Mesothelial cell of epicardium (in vitro differentiated cells): Measurements from ENCODE around the gene KIAA2012. TPM values are rescaled to one million over a fixed set of nuclear protein-coding genes. Genes with fewer than 3 reads are reported as not detected.
A peak's percentile ranks its signal among the peaks of the same experiment; 100 is the strongest.
"Not testable (repeated sequence)": the region's sequence is repeated elsewhere in the genome, so short reads cannot be mapped to it uniquely, and the experiment has no call there.

Experiments used
- DNase-seq, 2 experiments: peaks; one replicate each; pipeline ENCODE4 v3.0.0; 2021; ENCODE audit warnings: low spot score in 2 of 2; ENCODE audit not compliant: unreplicated experiment in 2 of 2
- H3K27ac Mint-ChIP-seq: 2 replicates; pipeline ENCODE4 v1.8.0; 2021; ENCODE audit warnings: mixed read lengths
- H3K27me3 Mint-ChIP-seq: 2 replicates; pipeline ENCODE4 v1.8.0; 2021; ENCODE audit warnings: low read depth, mixed read lengths
- H3K36me3 Mint-ChIP-seq: 2 replicates; pipeline ENCODE4 v1.8.0; 2021; ENCODE audit warnings: mixed read lengths
- H3K4me1 Mint-ChIP-seq: 2 replicates; pipeline ENCODE4 v1.8.0; 2021; ENCODE audit warnings: mixed read lengths
- H3K4me3 Mint-ChIP-seq: 2 replicates; pipeline ENCODE4 v1.8.0; 2021; ENCODE audit warnings: mild to moderate bottlenecking, moderate library complexity, mixed read lengths
- H3K9me3 Mint-ChIP-seq: 2 replicates; pipeline ENCODE4 v1.8.0; 2021; ENCODE audit warnings: mixed read lengths
- CTCF ChIP-seq: fragments of 200-600 bp; sonication (generic); IDR thresholded peaks from one replicate; pipeline ENCODE4 v1.5.0; 2021; ENCODE audit warnings: antibody characterized with exemption; ENCODE audit not compliant: unreplicated experiment
- total RNA-seq: library from RNA; stranded (reverse); gene quantifications from 3 replicates; pipeline ENCODE4 v1.2.1, GENCODE V29; 2021

KIAA2012 gene
- total RNA-seq, 1 donor from 2014 or later: 0.45 TPM

GRCh38 chr2:202133200-202133908, 60.3 kb downstream of the KIAA2012 start:
- no peak for DNase-seq
- Mint-ChIP-seq H3K36me3 (no peaks in the 10 kb centered on the region), H3K27ac (peak overlapping the region; percentile 66), H3K27me3 (no peaks in the 10 kb centered on the region), H3K4me3 (no peak overlapping the region), H3K4me1 (peaks cover 43% of the 10 kb centered on the region), H3K9me3 (no peaks in the 10 kb centered on the region)
- TF ChIP-seq CTCF: no peak

- peaks cover 39% of the 10 kb centered on the region for H3K4me1 Mint-ChIP-seq
- H3K4me3 Mint-ChIP-seq: no peak overlapping the region
- no peak for DNase-seq
- no peaks in the 10 kb centered on the region for H3K27me3 Mint-ChIP-seq
- TF ChIP-seq CTCF: no peak
- H3K27ac Mint-ChIP-seq: peak overlapping the region; percentile 10
- H3K9me3 Mint-ChIP-seq: no peaks in the 10 kb centered on the region
- no peaks in the 10 kb centered on the region for H3K36me3 Mint-ChIP-seq
These were observed 60.8 kb downstream of the KIAA2012 start for GRCh38 chr2:202133909-202134265.

GRCh38 chr2:202135091-202135874, 62.2 kb downstream of the KIAA2012 start:
- Mint-ChIP-seq H3K4me3 (no peak overlapping the region), H3K27me3 (no peaks in the 10 kb centered on the region), H3K4me1 (peaks cover 43% of the 10 kb centered on the region), H3K36me3 (no peaks in the 10 kb centered on the region), H3K27ac (peak overlapping the region; percentile 95), H3K9me3 (no peaks in the 10 kb centered on the region)
- no peak for DNase-seq
- TF ChIP-seq CTCF: no peak

- Mint-ChIP-seq H3K27ac (peak overlapping the region; percentile 84), H3K4me1 (peaks cover 49% of the 10 kb centered on the region)
- H3K4me3 Mint-ChIP-seq, H3K27me3 Mint-ChIP-seq, H3K36me3 Mint-ChIP-seq, H3K9me3 Mint-ChIP-seq, DNase-seq: not testable (repeated sequence)
These were observed 63.0 kb downstream of the KIAA2012 start for GRCh38 chr2:202136039-202136438.

GRCh38 chr2:202136526-202136925, 63.5 kb downstream of the KIAA2012 start:
- H3K27ac Mint-ChIP-seq: no peak overlapping the region
- no peaks in the 10 kb centered on the region for H3K9me3 Mint-ChIP-seq
- TF ChIP-seq CTCF: no peak
- DNase-seq: no peak
- H3K36me3 Mint-ChIP-seq: no peaks in the 10 kb centered on the region
- H3K4me3 Mint-ChIP-seq: no peak overlapping the region
- H3K4me1 Mint-ChIP-seq: peaks cover 54% of the 10 kb centered on the region
- no peaks in the 10 kb centered on the region for H3K27me3 Mint-ChIP-seq

GRCh38 chr2:202140522-202141252, 67.6 kb downstream of the KIAA2012 start:
- no peaks in the 10 kb centered on the region for H3K9me3 Mint-ChIP-seq
- H3K27me3 Mint-ChIP-seq: no peaks in the 10 kb centered on the region
- H3K36me3 Mint-ChIP-seq: no peaks in the 10 kb centered on the region
- H3K27ac Mint-ChIP-seq: peak overlapping the region; percentile 91
- no peak for TF ChIP-seq CTCF
- no peak for DNase-seq
- H3K4me1 Mint-ChIP-seq: peaks cover 47% of the 10 kb centered on the region
- H3K4me3 Mint-ChIP-seq: no peak overlapping the region
